ENCODE measurements around the gene RASGEF1C. TPM values are rescaled to one million over a fixed set of nuclear protein-coding genes. Genes with fewer than 3 reads are reported as not detected.

RASGEF1C gene
- total RNA-seq, 4 donors from 2014 or later, result 1.2 to 3.1 (median 2.5) TPM

DNA sequence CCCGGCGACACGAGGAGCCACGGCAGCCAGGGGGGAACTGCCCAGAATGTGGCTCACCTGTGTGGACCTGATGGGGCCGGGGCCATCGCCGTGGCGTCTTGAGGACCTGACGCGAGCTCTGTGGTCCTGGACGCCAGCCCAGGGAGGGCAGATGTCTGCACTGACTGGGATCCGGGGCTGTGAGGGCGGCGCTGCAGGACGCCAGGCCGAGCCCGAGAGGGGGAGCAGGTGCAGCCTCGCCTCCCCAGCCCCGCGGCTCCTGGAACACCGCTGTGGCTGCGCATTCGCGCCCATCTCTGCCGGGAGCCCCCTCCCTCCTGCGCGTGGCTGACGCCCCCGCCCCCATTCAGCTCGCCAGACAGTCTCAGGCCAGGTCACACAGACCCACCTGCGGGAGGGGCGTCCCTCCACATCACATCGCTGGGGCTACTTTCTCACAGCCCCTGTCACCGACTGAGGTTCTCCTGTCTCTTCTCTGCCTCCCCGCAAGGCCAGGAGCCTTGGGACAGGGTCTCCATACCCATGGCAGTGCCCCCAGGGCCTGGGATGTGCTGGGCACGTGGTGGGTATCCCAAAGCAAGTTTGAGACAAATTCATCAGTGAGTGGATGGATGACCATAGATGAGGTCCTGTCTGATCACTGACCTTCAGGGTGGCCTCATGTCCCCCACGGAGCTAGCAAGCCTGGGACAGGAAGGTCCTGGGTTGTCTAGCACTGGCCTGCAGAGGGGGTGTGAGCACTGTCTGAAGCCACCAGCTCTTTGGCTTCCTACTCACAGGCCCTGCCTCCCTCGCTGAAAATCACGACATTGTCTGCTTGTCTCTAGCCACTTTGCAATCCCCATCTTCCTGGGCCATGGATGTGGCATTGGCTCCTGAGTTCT is 47.3 kb downstream of the RASGEF1C start:
- Histone ChIP-seq H3K9me3 (peaks cover 0 to 12% (median 4%) of the 10 kb centered on the region in 4 donors), H3K4me1 (peaks cover 0 to 5% (median 0%) of the 10 kb centered on the region in 4 donors), H3K27ac (replicated peaks in 1 of 4) (no peak overlapping the region), H3K27me3 (peaks cover 0 to 14% (median 0%) of the 10 kb centered on the region in 4 donors), H3K4me3 (no peak overlapping the region), H3K36me3 (no peaks in the 10 kb centered on the region)
- peak; percentile 90 for DNase-seq (ENCODE audit: extremely low spot score)
- WGBS, result 70% methylated on average over 29 of the region's 39 CpGs
- TF ChIP-seq EP300 (IDR thresholded peaks at IDR 0.05) (no peak), CTCF (IDR thresholded peaks at IDR 0.05) (peak in 1 of 3 experiments; percentile 5)
- intact Hi-C loops (cut with DNase I), result no loop called here

- Histone ChIP-seq H3K27ac (replicated peaks in 1 of 4) (no peak overlapping the region), H3K27me3 (peaks cover 0 to 14% (median 0%) of the 10 kb centered on the region in 4 donors), H3K4me3 (no peak overlapping the region), H3K36me3 (no peaks in the 10 kb centered on the region), H3K9me3 (peaks cover 0 to 12% (median 4%) of the 10 kb centered on the region in 4 donors), H3K4me1 (peaks cover 0 to 5% (median 0%) of the 10 kb centered on the region in 4 donors)
- intact Hi-C loops (cut with DNase I), result no loop called here
- no peak for DNase-seq (ENCODE audit: extremely low spot score)
- TF ChIP-seq CTCF (IDR thresholded peaks at IDR 0.05) (no peak), POLR2A (IDR thresholded peaks at IDR 0.05; ENCODE audit: low read depth) (no peak), POLR2AphosphoS5 (IDR thresholded peaks at IDR 0.05) (no peak), EP300 (IDR thresholded peaks at IDR 0.05) (no peak)
- WGBS, result 47% methylated on average over 9 of the region's 9 CpGs
Measured at GRCh38 chr5:180160789-180161188, 48.2 kb downstream of the RASGEF1C start.

DNA sequence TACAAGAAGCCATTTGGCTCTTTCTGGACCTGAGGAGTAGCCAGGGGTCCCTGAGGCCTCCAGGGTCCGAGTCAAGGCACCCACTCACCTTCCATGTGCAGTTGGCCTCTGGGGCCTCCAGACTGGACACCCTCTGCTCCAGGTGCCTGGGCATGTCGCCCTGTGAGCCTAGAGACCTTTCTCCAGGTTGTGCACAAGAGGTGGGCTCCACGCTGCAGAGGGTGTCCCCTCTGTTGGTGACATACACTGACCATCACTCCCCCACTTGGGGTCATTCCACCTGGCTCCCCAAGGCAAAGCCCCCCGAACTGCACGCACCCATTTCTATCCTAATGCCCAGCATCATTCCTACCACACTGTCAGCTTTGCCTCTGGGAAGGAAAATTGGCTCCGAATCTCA is 48.8 kb downstream of the RASGEF1C start:
- DNase-seq (ENCODE audit: extremely low spot score), result no peak
- 89% methylated on average over 6 of the region's 6 CpGs for WGBS
- Histone ChIP-seq H3K9me3 (peaks cover 0 to 12% (median 4%) of the 10 kb centered on the region in 4 donors), H3K27me3 (peaks cover 0 to 14% (median 0%) of the 10 kb centered on the region in 4 donors), H3K27ac (replicated peaks in 1 of 4) (no peak overlapping the region), H3K36me3 (no peaks in the 10 kb centered on the region), H3K4me1 (peaks cover 0 to 5% (median 0%) of the 10 kb centered on the region in 4 donors), H3K4me3 (no peak overlapping the region)
- intact Hi-C loops (cut with DNase I), result no loop called here
- TF ChIP-seq POLR2AphosphoS5 (IDR thresholded peaks at IDR 0.05) (no peak), POLR2A (IDR thresholded peaks at IDR 0.05; ENCODE audit: low read depth) (no peak), EP300 (IDR thresholded peaks at IDR 0.05) (no peak), CTCF (IDR thresholded peaks at IDR 0.05) (no peak)

GRCh38 chr5:180159756-180160155 is 49.3 kb downstream of the RASGEF1C start:
- peaks cover 0 to 10% (median 4%) of the 10 kb centered on the region in 4 donors for H3K9me3 ChIP-seq
- H3K4me1 ChIP-seq, result peaks cover 0 to 5% (median 0%) of the 10 kb centered on the region in 4 donors
- no peak for DNase-seq (ENCODE audit: extremely low spot score)
- no peaks in the 10 kb centered on the region for H3K36me3 ChIP-seq
- 21% methylated on average over 8 of the region's 8 CpGs for WGBS
- no peak overlapping the region for H3K4me3 ChIP-seq
- intact Hi-C loops (cut with DNase I), result no loop called here
- no peak overlapping the region for H3K27ac ChIP-seq (replicated peaks in 1 of 4)
- no peak for TF ChIP-seq POLR2A (IDR thresholded peaks at IDR 0.05; ENCODE audit: low read depth)
- peaks cover 0 to 14% (median 0%) of the 10 kb centered on the region in 4 donors for H3K27me3 ChIP-seq

GRCh38 chr5:180157866-180158265 is 51.1 kb downstream of the RASGEF1C start:
- 81% methylated on average over 6 of the region's 6 CpGs for WGBS
- TF ChIP-seq POLR2AphosphoS5 (IDR thresholded peaks at IDR 0.05), result no peak
- no peak for TF ChIP-seq CTCF (IDR thresholded peaks at IDR 0.05)
- TF ChIP-seq POLR2A (IDR thresholded peaks at IDR 0.05; ENCODE audit: low read depth), result no peak
- no peak for TF ChIP-seq EP300 (IDR thresholded peaks at IDR 0.05)
- peak; percentile 81 for DNase-seq (ENCODE audit: extremely low spot score)

More at GRCh38 chr5:180157866-180158265, 51.1 kb downstream of the RASGEF1C start:
- H3K4me3 ChIP-seq, result no peak overlapping the region
- H3K27ac ChIP-seq (replicated peaks in 1 of 4), result no peak overlapping the region
- intact Hi-C loops (cut with DNase I), result no loop called here
- peaks cover 0 to 14% (median 0%) of the 10 kb centered on the region in 4 donors for H3K27me3 ChIP-seq
- no peaks in the 10 kb centered on the region for H3K36me3 ChIP-seq
- peaks cover 0 to 5% (median 0%) of the 10 kb centered on the region in 4 donors for H3K4me1 ChIP-seq
- H3K9me3 ChIP-seq, result peaks cover 0 to 6% (median 0%) of the 10 kb centered on the region in 4 donors
